Endothelial cell of umbilical vein (primary cell): ENCODE data around the gene CBX4. TPM values are rescaled to one million over a fixed set of nuclear protein-coding genes. Genes with fewer than 3 reads are reported as not detected.

Experiments
- BruUV-seq: library from RNA; stranded (reverse); fragments of 400-500 nt; replicated peaks from 2 replicates; lab custom pipeline; 2021; lab: Mats Ljungman, UMichigan
- CTCF ChIA-PET: fragments of 300-600, 350-600 bp; sonication (Branson Sonifier 250); formaldehyde crosslinking; loops from one replicate; lab custom pipeline; 2021; ENCODE audit warnings: antibody characterized with exemption, inconsistent platforms; lab: Charles Lee
- POLR2A ChIA-PET: fragments of 300-600, 350-600 bp; sonication (Branson Sonifier 250); formaldehyde crosslinking; loops from one replicate; lab custom pipeline; 2021; ENCODE audit warnings: antibody characterized with exemption, inconsistent platforms; lab: Charles Lee
- DNase-seq: peaks from one replicate; pipeline ENCODE4 v3.0.0-alpha.2; 2011; ENCODE audit warnings: low read depth, low spot score
- FAIRE-seq: peaks from 2 replicates; lab custom pipeline; 2011; peaks lifted over from hg19 to GRCh38; lab: Jason Lieb, UNC
- H2AFZ ChIP-seq: 2 replicates; pipeline ENCODE4 v1.6.0; 2012; ENCODE audit warnings: low read depth, low read length, control low read depth, inconsistent platforms
- H3K27ac ChIP-seq: 2 replicates; pipeline ENCODE4 v1.5.1; 2011; ENCODE audit warnings: low read depth, mild to moderate bottlenecking, control low read depth, low read length, moderate library complexity; ENCODE audit not compliant: insufficient read depth
- H3K27me3 ChIP-seq, 2 experiments: 2 replicates each; pipeline versions ENCODE4 v1.6.0 to v1.6.1; 2011; ENCODE audit warnings: low read length in 2 of 2, mixed read lengths in 1 of 2; ENCODE audit not compliant: control insufficient read depth in 2 of 2, insufficient read depth in 2 of 2
- H3K36me3 ChIP-seq, 2 experiments: 2 replicates in 1 of 2; 3 replicates in 1 of 2; pipeline ENCODE4 v1.5.1; 2011; ENCODE audit warnings: low read length in 2 of 2, mild to moderate bottlenecking in 1 of 2, moderate library complexity in 1 of 2; ENCODE audit not compliant: control insufficient read depth in 2 of 2, insufficient read depth in 2 of 2; ENCODE audit errors: extremely low read depth in 1 of 2
- H3K4me1 ChIP-seq: 3 replicates; pipeline ENCODE4 v1.5.1; 2011; ENCODE audit warnings: mild to moderate bottlenecking, low read length; ENCODE audit not compliant: control insufficient read depth, insufficient read depth; ENCODE audit errors: extremely low read depth
- H3K4me2 ChIP-seq: 2 replicates; pipeline ENCODE4 v1.6.1; 2011; ENCODE audit warnings: low read length, control low read depth, mixed read lengths; ENCODE audit not compliant: insufficient read depth
- H3K4me3 ChIP-seq, 3 experiments: fragments of 200-600 bp in 1 of 3; sonication (generic), shearing (Covaris generic) in 1 of 3; replicated peaks in 1 of 3; 2 replicates each; pipeline ENCODE4 v1.5.1; 2011 to 2016; ENCODE audit warnings: control low read depth in 3 of 3, low read length in 3 of 3, mild to moderate bottlenecking in 2 of 3, inconsistent platforms in 1 of 3, low read depth in 1 of 3, moderate library complexity in 1 of 3; ENCODE audit not compliant: insufficient read depth in 1 of 3
- H3K79me2 ChIP-seq: 2 replicates; pipeline ENCODE4 v1.6.0; 2012; ENCODE audit warnings: low read length, inconsistent platforms; ENCODE audit not compliant: control insufficient read depth, insufficient read depth
- H3K9ac ChIP-seq: replicated peaks from 2 replicates; pipeline ENCODE3; 2011; ENCODE audit warnings: low read length, control low read depth; ENCODE audit not compliant: insufficient read depth; ENCODE audit errors: extremely low read depth
- H3K9me1 ChIP-seq: replicated peaks from 3 replicates; pipeline ENCODE4 v1.6.0; 2011; ENCODE audit warnings: mild to moderate bottlenecking, low read length; ENCODE audit not compliant: control insufficient read depth, insufficient read depth; ENCODE audit errors: extremely low read depth
- H3K9me3 ChIP-seq: replicated peaks from 2 replicates; pipeline ENCODE4 v1.5.1; 2012; ENCODE audit warnings: low read length, inconsistent platforms; ENCODE audit not compliant: control insufficient read depth, insufficient read depth
- H4K20me1 ChIP-seq: replicated peaks from 2 replicates; pipeline ENCODE3; 2011; ENCODE audit warnings: mild to moderate bottlenecking, low read length; ENCODE audit not compliant: control insufficient read depth, insufficient read depth; ENCODE audit errors: extremely low read depth
- CTCF ChIP-seq, 2 donors: IDR thresholded peaks; 1 replicate in 1 of 2; 2 replicates in 1 of 2; pipeline ENCODE4 v1.5.1; 2011; ENCODE audit warnings: low read length in 2 of 2, mild to moderate bottlenecking in 2 of 2, moderate library complexity in 2 of 2, control low read depth in 1 of 2, inconsistent platforms in 1 of 2, low read depth in 1 of 2; ENCODE audit not compliant: insufficient read depth in 1 of 2; ENCODE audit errors: extremely low read depth in 1 of 2
- EZH2 ChIP-seq: IDR thresholded peaks from 2 replicates; pipeline ENCODE4 v1.6.1; 2012; ENCODE audit warnings: borderline replicate concordance, low read depth, mild to moderate bottlenecking, moderate library complexity, low read length, inconsistent platforms; ENCODE audit not compliant: severe bottlenecking
- JUN ChIP-seq: IDR thresholded peaks from 2 replicates; pipeline ENCODE4 v1.6.1; 2011; ENCODE audit warnings: borderline replicate concordance, low read depth; ENCODE audit not compliant: insufficient read length, insufficient read depth
- dilution Hi-C: fragments of 300-500 bp; cut with MboI; formaldehyde crosslinking; loops from one replicate; pipeline ENCODE4 v1.15.0; 2019; ENCODE audit warnings: low sequenced_read_pairs; ENCODE audit not compliant: extremely low pct_ligation_motif_present
- intact Hi-C: fragments of 100-400 bp; cut with micrococcal nuclease; formaldehyde crosslinking; loops from one replicate; pipeline ENCODE4 v1.10.0; 2022
- polyA plus RNA-seq, 4 experiments: library from polyadenylated mRNA; depleted of rRNA in 3 of 4; stranded (reverse) in 3 of 4; unstranded in 1 of 4; fragments of >200 nt; gene quantifications; 2 replicates each; pipeline versions ENCODE4 v1.2.1 to v1.2.3, GENCODE V29; 2011 to 2012; ENCODE audit warnings: missing spikeins in 1 of 4
- total RNA-seq: library from RNA; stranded (reverse); gene quantifications from 2 replicates; pipeline ENCODE4 v1.2.3, GENCODE V29; 2021

CBX4 gene
- total and polyA plus RNA-seq, 2 donors (not counting 3 experiments of a cell fraction or from before 2014, with no cell fraction given): 7.0 to 12.3 TPM

- Histone ChIP-seq H3K4me3 (no peak overlapping the region), H2AFZ (no peak overlapping the region), H3K9me1 (no peaks in the 10 kb centered on the region), H3K79me2 (no peaks in the 10 kb centered on the region), H3K27ac (no peak overlapping the region), H3K4me1 (peaks cover 5% of the 10 kb centered on the region), H3K9me3 (no peaks in the 10 kb centered on the region), H3K27me3 (peaks cover 75 to 84% of the 10 kb centered on the region in 2 experiments), H3K36me3 (no peaks in the 10 kb centered on the region), H3K4me2 (no peak overlapping the region), H3K9ac (no peak overlapping the region), H4K20me1 (no peaks in the 10 kb centered on the region)
- dilution Hi-C loops: no loop called here
- POLR2A ChIA-PET: interaction anchor here (0.6 kb wide), 1 partner anchor 12 kb away, joined by 5 read pairs; the partner anchor contains the start of gene CBX8
- no peak for FAIRE-seq
- BruUV-seq: no TSS peak
- TF ChIP-seq CTCF (IDR thresholded peaks at IDR 0.05; ENCODE audit: extremely low read depth in 1 of 2, insufficient read depth in 1 of 2, low read depth in 1 of 2, low read length in 2 of 2) (peak in 1 of 2 donors; percentile 6), JUN (no peak), EZH2 (peak; percentile 57)
- CTCF ChIA-PET: interaction anchor here (0.7 to 3.3 kb wide), 13 partner anchors 10 to 184 kb away, joined by 3 to 20 read pairs (median 6); partner anchors contain the start of gene CBX8
- DNase-seq: no peak
- intact Hi-C loops: no loop called here
These were observed 30.3 kb downstream of the CBX4 start for GRCh38 chr17:79808763-79809529.
